Adrenal gland (tissue), 5 donors: ENCODE data around the gene ARHGAP33.

ENCODE experiments used
- CTCF ChIP-seq, 6 experiments: fragments of 450-650 bp in 4 of 6; fragments of 200-600 bp in 2 of 6; sonication (generic) in 1 of 6; IDR thresholded peaks; 1 replicate in 5 of 6; 2 replicates in 1 of 6; pipeline versions ENCODE4 v1.5.1 to v1.8.0; 2016 to 2021; ENCODE audit warnings: antibody characterized with exemption in 6 of 6, mild to moderate bottlenecking in 2 of 6, moderate library complexity in 1 of 6
- POLR2A ChIP-seq, 2 donors: fragments of 450-650 bp; IDR thresholded peaks; one replicate each; pipeline ENCODE4 v1.6.1; 2017; ENCODE audit warnings: antibody characterized with exemption in 2 of 2, mild to moderate bottlenecking in 2 of 2, moderate library complexity in 1 of 2
- donor health status: DM: no; HTN: no; CAD: no.

GRCh38 chr19:35742121-35742724, 33.1 kb upstream of the ARHGAP33 start, which contains the start of gene IGFLR1:
- TF ChIP-seq CTCF (IDR thresholded peaks at IDR 0.05) (no peak), POLR2A (IDR thresholded peaks at IDR 0.05) (no peak)
